ENCODE measurements around the gene POLD4. TPM values are rescaled to one million over a fixed set of nuclear protein-coding genes. Genes with fewer than 3 reads are reported as not detected.

Gene POLD4
- total and polyA plus RNA-seq, 2 experiments from 2014 or later = 109 to 121 TPM

DNA sequence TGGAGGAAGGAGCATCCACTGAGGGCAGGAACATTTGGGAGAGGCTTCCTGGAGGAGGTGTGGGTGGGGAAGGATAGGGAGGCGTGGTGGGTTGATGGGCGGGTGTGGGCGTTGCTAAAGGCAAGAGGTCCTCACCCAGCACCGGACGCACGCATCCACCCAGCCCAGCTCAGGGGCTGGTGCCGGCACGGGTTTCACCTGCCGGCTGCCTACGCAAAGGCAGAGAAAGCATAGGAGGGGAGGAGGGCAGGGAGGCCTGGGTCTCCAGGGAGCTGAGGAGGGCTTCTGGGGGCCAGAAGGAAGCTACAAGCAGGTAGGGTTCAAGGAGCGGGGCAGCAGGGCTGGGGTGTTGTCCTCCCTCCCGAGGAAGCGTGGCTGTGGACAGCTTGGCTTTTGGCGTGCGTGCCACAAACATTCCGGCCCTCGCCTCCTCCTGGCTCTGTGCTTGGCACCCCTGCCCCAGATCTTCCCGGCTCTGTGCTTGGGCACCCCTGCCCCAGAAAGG, 42.2 kb downstream of the POLD4 start:
- no peak overlapping the region for H3K27ac ChIP-seq
- H4K20me1 ChIP-seq (ENCODE audit: insufficient read depth) = no peaks in the 10 kb centered on the region
- 89 to 92% methylated on average over 14 to 18 of the region's 18 CpGs for WGBS, 2 experiments (ENCODE audit: low coverage in 1 of 2, low lambda C conversion rate in 2 of 2, missing lambda C conversion rate in 2 of 2)
- no peaks in the 10 kb centered on the region for H3K79me2 ChIP-seq (ENCODE audit: insufficient read depth)
- no peaks in the 10 kb centered on the region for H3K36me3 ChIP-seq (ENCODE audit: low read depth)
- H2AFZ ChIP-seq = no peak overlapping the region
- H3K4me2 ChIP-seq (ENCODE audit: unreplicated experiment) = no peak overlapping the region
- no peaks in the 10 kb centered on the region for H3K9me3 ChIP-seq (ENCODE audit: low read depth)
- H3K9me2 ChIP-seq (ENCODE audit: insufficient read depth) = no peaks in the 10 kb centered on the region
- no peak overlapping the region for H3K4me3 ChIP-seq
- H3F3A ChIP-seq (ENCODE audit: insufficient read depth) = no peaks in the 10 kb centered on the region
- no peak for DNase-seq
- TF ChIP-seq EZH2phosphoT487 (IDR thresholded peaks at IDR 0.05; ENCODE audit: insufficient read depth, low read depth) = no peak
- TF ChIP-seq EZH2 (IDR thresholded peaks at IDR 0.05; ENCODE audit: insufficient read depth, poor library complexity, severe bottlenecking) = no peak
- H3K27me3 ChIP-seq (replicated peaks; ENCODE audit: insufficient read depth) = no peaks in the 10 kb centered on the region
- H3K4me1 ChIP-seq (ENCODE audit: insufficient read depth) = no peaks in the 10 kb centered on the region
- in situ Hi-C loops (cut with MboI) = no loop called here
- no peak overlapping the region for H3K9ac ChIP-seq

DNA sequence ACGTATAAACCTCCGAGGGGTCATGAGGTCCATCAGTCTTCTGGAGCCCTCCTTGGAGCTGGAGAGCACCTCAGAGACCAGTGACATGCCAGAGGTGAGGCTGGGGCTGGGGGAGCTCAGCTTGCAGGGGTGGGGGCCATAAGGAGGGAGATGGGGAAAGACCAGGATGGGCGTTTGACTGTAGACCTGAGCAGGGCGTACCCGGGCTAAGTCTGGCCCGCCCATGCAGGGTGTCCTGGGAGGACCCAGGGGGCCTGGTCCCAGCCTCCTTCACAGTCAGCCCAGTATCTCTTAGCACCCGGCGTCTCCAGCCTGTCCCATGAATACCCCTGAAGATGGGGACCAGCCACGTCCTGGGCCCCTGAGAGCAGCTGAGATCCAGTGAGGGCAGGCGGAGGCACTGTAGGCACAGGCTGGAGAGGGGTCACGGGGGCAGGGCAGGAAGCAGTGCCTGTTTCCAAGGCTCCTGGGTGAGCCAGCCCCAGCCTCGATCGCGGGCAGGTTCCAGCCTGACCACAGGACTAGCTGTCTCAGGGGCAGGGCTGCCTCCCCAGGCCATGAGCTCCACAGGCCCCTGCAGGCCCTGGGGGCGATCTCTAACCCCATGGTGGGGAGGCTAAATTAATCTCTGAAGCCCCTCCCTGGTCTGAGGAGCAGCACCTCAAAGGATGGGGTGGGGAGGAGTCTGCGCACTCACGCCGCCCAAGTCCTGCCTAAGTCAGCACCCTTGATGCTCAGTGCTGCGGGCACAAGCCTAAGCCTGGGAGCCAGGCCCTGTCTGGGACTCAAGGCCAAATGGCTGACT, 42.9 kb downstream of the POLD4 start:
- no peaks in the 10 kb centered on the region for H3K9me2 ChIP-seq (ENCODE audit: insufficient read depth)
- no peaks in the 10 kb centered on the region for H3K27me3 ChIP-seq (replicated peaks; ENCODE audit: insufficient read depth)
- no peak overlapping the region for H3K9ac ChIP-seq
- H3F3A ChIP-seq (ENCODE audit: insufficient read depth) = no peaks in the 10 kb centered on the region
- no peaks in the 10 kb centered on the region for H3K9me3 ChIP-seq (ENCODE audit: low read depth)
- H3K4me1 ChIP-seq (ENCODE audit: insufficient read depth) = no peaks in the 10 kb centered on the region
- H3K79me2 ChIP-seq (ENCODE audit: insufficient read depth) = no peaks in the 10 kb centered on the region
- DNase-seq = no peak
- no peak overlapping the region for H3K4me2 ChIP-seq (ENCODE audit: unreplicated experiment)
- no peaks in the 10 kb centered on the region for H4K20me1 ChIP-seq (ENCODE audit: insufficient read depth)
- in situ Hi-C loops (cut with MboI) = no loop called here
- H3K4me3 ChIP-seq = no peak overlapping the region
- no peaks in the 10 kb centered on the region for H3K36me3 ChIP-seq (ENCODE audit: low read depth)
- no peak overlapping the region for H2AFZ ChIP-seq
- WGBS, 2 experiments (ENCODE audit: low coverage in 1 of 2, low lambda C conversion rate in 2 of 2, missing lambda C conversion rate in 2 of 2) = 89 to 91% methylated on average over 13 to 18 of the region's 19 CpGs
- no peak for TF ChIP-seq EZH2phosphoT487 (IDR thresholded peaks at IDR 0.05; ENCODE audit: insufficient read depth, low read depth)
- TF ChIP-seq EZH2 (IDR thresholded peaks at IDR 0.05; ENCODE audit: insufficient read depth, poor library complexity, severe bottlenecking) = no peak
- no peak overlapping the region for H3K27ac ChIP-seq

DNA sequence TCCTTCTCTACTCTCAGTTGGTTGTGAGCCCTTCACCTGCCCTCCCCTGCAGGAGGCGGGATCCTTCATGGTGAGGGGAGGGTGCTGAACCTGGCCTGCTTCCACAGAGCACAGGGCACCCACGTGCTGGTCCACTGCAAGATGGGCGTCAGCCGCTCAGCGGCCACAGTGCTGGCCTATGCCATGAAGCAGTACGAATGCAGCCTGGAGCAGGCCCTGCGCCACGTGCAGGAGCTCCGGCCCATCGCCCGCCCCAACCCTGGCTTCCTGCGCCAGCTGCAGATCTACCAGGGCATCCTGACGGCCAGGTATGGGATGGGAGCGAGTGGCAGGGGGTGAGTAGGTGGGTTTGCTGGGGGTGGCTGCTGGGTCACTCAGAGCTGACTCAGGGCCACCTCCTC, 43.7 kb downstream of the POLD4 start:
- TF ChIP-seq EZH2 (IDR thresholded peaks at IDR 0.05; ENCODE audit: insufficient read depth, poor library complexity, severe bottlenecking) = no peak
- Histone ChIP-seq H3K36me3 (ENCODE audit: low read depth) (no peaks in the 10 kb centered on the region), H3K27me3 (replicated peaks; ENCODE audit: insufficient read depth) (no peaks in the 10 kb centered on the region), H3K27ac (no peak overlapping the region), H3F3A (ENCODE audit: insufficient read depth) (no peaks in the 10 kb centered on the region), H3K4me3 (no peak overlapping the region), H3K4me2 (ENCODE audit: unreplicated experiment) (no peak overlapping the region), H3K9ac (no peak overlapping the region), H2AFZ (no peak overlapping the region), H3K9me2 (ENCODE audit: insufficient read depth) (no peaks in the 10 kb centered on the region), H3K79me2 (ENCODE audit: insufficient read depth) (no peaks in the 10 kb centered on the region), H3K4me1 (ENCODE audit: insufficient read depth) (no peaks in the 10 kb centered on the region), H3K9me3 (ENCODE audit: low read depth) (no peaks in the 10 kb centered on the region), H4K20me1 (ENCODE audit: insufficient read depth) (no peaks in the 10 kb centered on the region)
- DNase-seq = no peak
- 91% methylated on average over 14 of the region's 14 CpGs for WGBS, 2 experiments (ENCODE audit: low coverage in 1 of 2, low lambda C conversion rate in 2 of 2, missing lambda C conversion rate in 2 of 2)
- in situ Hi-C loops (cut with MboI) = no loop called here

DNA sequence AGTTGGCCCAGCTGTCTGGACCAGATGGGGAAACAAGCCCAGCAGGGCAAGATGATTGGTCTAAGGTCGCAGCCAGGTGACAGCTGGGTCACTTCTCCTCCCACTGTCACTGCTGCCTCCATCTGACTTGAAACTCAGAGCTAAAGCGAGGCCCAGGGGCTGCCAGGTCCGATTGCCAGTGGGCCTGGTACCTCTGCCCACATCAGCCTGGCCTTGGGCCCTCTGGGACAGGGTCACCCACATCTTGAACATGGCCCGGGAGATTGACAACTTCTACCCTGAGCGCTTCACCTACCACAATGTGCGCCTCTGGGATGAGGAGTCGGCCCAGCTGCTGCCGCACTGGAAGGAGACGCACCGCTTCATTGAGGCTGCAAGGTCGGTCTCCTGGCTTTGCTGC, 44.2 kb downstream of the POLD4 start:
- Histone ChIP-seq H3K4me3 (no peak overlapping the region), H3K4me2 (ENCODE audit: unreplicated experiment) (no peak overlapping the region), H2AFZ (no peak overlapping the region), H3K36me3 (ENCODE audit: low read depth) (no peaks in the 10 kb centered on the region), H3K9ac (no peak overlapping the region), H3K27me3 (replicated peaks; ENCODE audit: insufficient read depth) (no peaks in the 10 kb centered on the region), H3K27ac (no peak overlapping the region), H4K20me1 (ENCODE audit: insufficient read depth) (no peaks in the 10 kb centered on the region), H3K79me2 (ENCODE audit: insufficient read depth) (no peaks in the 10 kb centered on the region), H3K9me3 (ENCODE audit: low read depth) (no peaks in the 10 kb centered on the region), H3K4me1 (ENCODE audit: insufficient read depth) (0 out of 2 replicates have a peak, but pooled peaks cover 5% of the 10 kb centered on the region), H3F3A (ENCODE audit: insufficient read depth) (no peaks in the 10 kb centered on the region), H3K9me2 (ENCODE audit: insufficient read depth) (no peaks in the 10 kb centered on the region)
- whole genome bisulfite sequencing, 2 experiments (ENCODE audit: low coverage in 1 of 2, low lambda C conversion rate in 2 of 2, missing lambda C conversion rate in 2 of 2) = 91 to 92% methylated on average over 11 of the region's 11 CpGs
- TF ChIP-seq EZH2phosphoT487 (IDR thresholded peaks at IDR 0.05; ENCODE audit: insufficient read depth, low read depth) (no peak), EZH2 (IDR thresholded peaks at IDR 0.05; ENCODE audit: insufficient read depth, poor library complexity, severe bottlenecking) (no peak)
- in situ Hi-C loops (cut with MboI) = no loop called here
- no peak for DNase-seq

Data from GM23248 (cell line).